Stimulated activated CD8-positive, alpha-beta memory T cell treated with anti-CD3 and anti-CD28 coated beads, Interleukin-4, amount 100 ng/mL, for 4 hours (primary cell): ENCODE measurements around the gene PLEKHG4.
A peak's percentile ranks its signal among the peaks of the same experiment; 100 is the strongest.

Experiments used
- DNase-seq, 2 donors: peaks; one replicate each; pipeline ENCODE4 v3.0.0-alpha.2; 2020; ENCODE audit warnings: low read depth in 2 of 2, low spot score in 1 of 2

Gene PLEKHG4

GRCh38 chr16:67283826-67284555, 4.7 kb downstream of the PLEKHG4 start:
- DNase-seq = no peak

- DNase-seq = no peak
Observed at GRCh38 chr16:67284699-67285646, 5.6 kb downstream of the PLEKHG4 start.

GRCh38 chr16:67286441-67287235, 7.3 kb downstream of the PLEKHG4 start:
- no peak for DNase-seq

GRCh38 chr16:67287960-67288359, 8.6 kb downstream of the PLEKHG4 start:
- no peak for DNase-seq

- DNase-seq = no peak
Observed at GRCh38 chr16:67291461-67291860, 12.1 kb downstream of the PLEKHG4 start.

GRCh38 chr16:67294171-67294757, 14.9 kb downstream of the PLEKHG4 start:
- no peak for DNase-seq

GRCh38 chr16:67294938-67295361, 15.6 kb downstream of the PLEKHG4 start:
- DNase-seq = no peak

GRCh38 chr16:67296420-67296819, 17.1 kb downstream of the PLEKHG4 start:
- no peak for DNase-seq

GRCh38 chr16:67298277-67298676, 18.9 kb downstream of the PLEKHG4 start:
- DNase-seq = no peak

- DNase-seq = no peak
Observed at GRCh38 chr16:67299269-67299668, 19.9 kb downstream of the PLEKHG4 start.

GRCh38 chr16:67301080-67301782, 21.9 kb downstream of the PLEKHG4 start:
- DNase-seq = no peak

- DNase-seq = no peak
Observed at GRCh38 chr16:67302076-67302475, 22.7 kb downstream of the PLEKHG4 start.

- DNase-seq = no peak
Observed at GRCh38 chr16:67302970-67303369, 23.6 kb downstream of the PLEKHG4 start.

GRCh38 chr16:67304020-67304419, 24.7 kb downstream of the PLEKHG4 start:
- DNase-seq = no peak

- DNase-seq = no peak
Observed at GRCh38 chr16:67305216-67306071, 26.1 kb downstream of the PLEKHG4 start.

- no peak for DNase-seq
Observed at GRCh38 chr16:67310561-67310960, 31.2 kb downstream of the PLEKHG4 start.

- DNase-seq = peak; percentile 22 to 41
Observed at GRCh38 chr16:67311607-67312488, 32.5 kb downstream of the PLEKHG4 start.

GRCh38 chr16:67312719-67313118, 33.4 kb downstream of the PLEKHG4 start:
- DNase-seq = no peak
